Measurements from ENCODE around the gene GPSM1. TPM values are rescaled to one million over a fixed set of nuclear protein-coding genes. Genes with fewer than 3 reads are reported as not detected.

The GPSM1 gene
- polyA plus RNA-seq, 1 of the 3 experiments (the other 2 are of a cell fraction) = 26.7 TPM

- CTCF ChIA-PET = interaction anchor here (0.7 to 1.2 kb wide), 5 partner anchors 9 to 19 kb away, joined by 3 to 4 read pairs (median 3); no protein-coding TSS in a partner anchor
- H2AFZ ChIP-seq (ENCODE audit: low read depth) = no peak overlapping the region
- no peak for DNase-seq
- H3K27ac ChIP-seq (ENCODE audit: low read depth in 2 of 2, low read length in 1 of 2) = no peak overlapping the region
- POLR2A ChIA-PET = no interaction called here
- no peaks in the 10 kb centered on the region for H4K20me1 ChIP-seq (ENCODE audit: insufficient read depth)
- TF ChIP-seq RFX5 (IDR thresholded peaks at IDR 0.05; ENCODE audit: low read length) = no peak
- no peak for TF ChIP-seq RCOR1 (IDR thresholded peaks at IDR 0.05; ENCODE audit: low read length)
- TF ChIP-seq ZBTB33 (IDR thresholded peaks at IDR 0.05; ENCODE audit: borderline replicate concordance, low read depth) = no peak
- TF ChIP-seq YY1 (IDR thresholded peaks at IDR 0.05; ENCODE audit: low read depth) = no peak
- TF ChIP-seq POLR2AphosphoS5 (IDR thresholded peaks at IDR 0.05; ENCODE audit: low read depth, low read length) = no peak
- no peak for TF ChIP-seq TCF12 (IDR thresholded peaks at IDR 0.05)
- TF ChIP-seq ELF1 (IDR thresholded peaks at IDR 0.05) = no peak
- no peak for TF ChIP-seq TAF1 (IDR thresholded peaks at IDR 0.05; ENCODE audit: borderline replicate concordance, low read depth, low read length)
- TF ChIP-seq MXI1 (IDR thresholded peaks at IDR 0.05; ENCODE audit: low read depth, low read length) = no peak
- TF ChIP-seq USF2 (IDR thresholded peaks at IDR 0.05; ENCODE audit: borderline replicate concordance, low read depth, low read length) = no peak
- no peak for TF ChIP-seq NFIC (IDR thresholded peaks at IDR 0.05; ENCODE audit: borderline replicate concordance)
- TF ChIP-seq TEAD4 (IDR thresholded peaks at IDR 0.05; ENCODE audit: borderline replicate concordance, insufficient read depth) = no peak
- no peak for TF ChIP-seq FOXJ3 (CRISPR knock-in tag; IDR thresholded peaks at IDR 0.05)
- TF ChIP-seq REST (IDR thresholded peaks at IDR 0.05; ENCODE audit: low read depth, low read length) = no peak
- TF ChIP-seq IRF3 (IDR thresholded peaks at IDR 0.05; ENCODE audit: low read depth, low read length) = no peak
- no peak for TF ChIP-seq CTCF (IDR thresholded peaks at IDR 0.05)
- no peak for TF ChIP-seq SMC3 (IDR thresholded peaks at IDR 0.05; ENCODE audit: low read depth, low read length)
- no peak for TF ChIP-seq RAD21 (IDR thresholded peaks at IDR 0.05; ENCODE audit: low read length)
- TF ChIP-seq JUND (IDR thresholded peaks at IDR 0.05) = no peak
- no peak for TF ChIP-seq CHD2 (IDR thresholded peaks at IDR 0.05; ENCODE audit: low read length, partially characterized antibody)
- no peak overlapping the region for H3K9ac ChIP-seq
- WGBS (ENCODE audit: low lambda C conversion rate) = 88% methylated on average over 13 of the region's 34 CpGs
- no peaks in the 10 kb centered on the region for H3K27me3 ChIP-seq (ENCODE audit: insufficient read depth)
- H3K4me3 ChIP-seq (ENCODE audit: low read depth in 2 of 2, low read length in 1 of 2) = no peak overlapping the region
- no peaks in the 10 kb centered on the region for H3K9me3 ChIP-seq
- no peaks in the 10 kb centered on the region for H3K36me3 ChIP-seq (replicated peaks in 1 of 2; ENCODE audit: control insufficient read depth in 1 of 2, insufficient read depth in 2 of 2, low read length in 1 of 2)
- peaks cover 0 to 5% of the 10 kb centered on the region in 2 experiments; a peak in 1 of 4 replicates for H3K4me1 ChIP-seq (ENCODE audit: control insufficient read depth in 1 of 2, insufficient read depth in 2 of 2, low read depth in 1 of 2, low read length in 1 of 2)
- H3K4me2 ChIP-seq = no peak overlapping the region
- H3K9me2 ChIP-seq = no peaks in the 10 kb centered on the region
- H3F3A ChIP-seq (replicated peaks; ENCODE audit: insufficient read depth) = peaks cover 2% of the 10 kb centered on the region
- H3K79me2 ChIP-seq (ENCODE audit: insufficient read depth) = no peaks in the 10 kb centered on the region
Measured at GRCh38 chr9:136303066-136303824, 24.1 kb upstream of the GPSM1 start.

Data from SK-N-SH (cell line).